Measurements from ENCODE around the gene OLFM2.

- TF ChIP-seq, protein P1, sequence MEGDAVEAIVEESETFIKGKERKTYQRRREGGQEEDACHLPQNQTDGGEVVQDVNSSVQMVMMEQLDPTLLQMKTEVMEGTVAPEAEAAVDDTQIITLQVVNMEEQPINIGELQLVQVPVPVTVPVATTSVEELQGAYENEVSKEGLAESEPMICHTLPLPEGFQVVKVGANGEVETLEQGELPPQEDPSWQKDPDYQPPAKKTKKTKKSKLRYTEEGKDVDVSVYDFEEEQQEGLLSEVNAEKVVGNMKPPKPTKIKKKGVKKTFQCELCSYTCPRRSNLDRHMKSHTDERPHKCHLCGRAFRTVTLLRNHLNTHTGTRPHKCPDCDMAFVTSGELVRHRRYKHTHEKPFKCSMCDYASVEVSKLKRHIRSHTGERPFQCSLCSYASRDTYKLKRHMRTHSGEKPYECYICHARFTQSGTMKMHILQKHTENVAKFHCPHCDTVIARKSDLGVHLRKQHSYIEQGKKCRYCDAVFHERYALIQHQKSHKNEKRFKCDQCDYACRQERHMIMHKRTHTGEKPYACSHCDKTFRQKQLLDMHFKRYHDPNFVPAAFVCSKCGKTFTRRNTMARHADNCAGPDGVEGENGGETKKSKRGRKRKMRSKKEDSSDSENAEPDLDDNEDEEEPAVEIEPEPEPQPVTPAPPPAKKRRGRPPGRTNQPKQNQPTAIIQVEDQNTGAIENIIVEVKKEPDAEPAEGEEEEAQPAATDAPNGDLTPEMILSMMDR (conservative IDR thresholded peaks at IDR 0.05; ENCODE audit: low read length), result no peak
- TF ChIP-seq EZH2phosphoT487 (IDR thresholded peaks at IDR 0.05; ENCODE audit: borderline replicate concordance), result no peak
Observed at GRCh38 chr19:9961103-9961502, 24.8 kb upstream of the OLFM2 start.

Measured in Loucy (cell line).